NCI-H2107 (cell line): ENCODE measurements around the gene TTC31.

Experiments used
- DNase-seq: peaks from one replicate; lab custom pipeline; 2025; lab: John Stamatoyannopoulos, UW

TTC31 gene

GRCh38 chr2:74505448-74506246 lies 22.8 kb downstream of the TTC31 start:
- DNase-seq, result no peak

- DNase-seq, result peak; percentile 89
Observed at GRCh38 chr2:74507145-74507925, 24.5 kb downstream of the TTC31 start, which contains the start of gene PCGF1. PCGF1 (minus strand) TSS chr2:74507695; CDS start chr2:74507668, 27 bp downstream.

- DNase-seq, result no peak
Observed at GRCh38 chr2:74507926-74508520, 25.1 kb downstream of the TTC31 start.

GRCh38 chr2:74510272-74510671 lies 27.4 kb downstream of the TTC31 start:
- no peak for DNase-seq

GRCh38 chr2:74511104-74511989 lies 28.5 kb downstream of the TTC31 start:
- DNase-seq, result no peak

GRCh38 chr2:74512744-74513604 lies 30.1 kb downstream of the TTC31 start:
- no peak for DNase-seq

- no peak for DNase-seq
Observed at GRCh38 chr2:74513605-74514367, 30.9 kb downstream of the TTC31 start.

- DNase-seq, result no peak
Observed at GRCh38 chr2:74514368-74515270, 31.7 kb downstream of the TTC31 start, which contains the start of gene TLX2. TLX2 (plus strand) TSS chr2:74514450; CDS start chr2:74514807, 357 bp downstream.

GRCh38 chr2:74515271-74515980 lies 32.5 kb downstream of the TTC31 start:
- DNase-seq, result no peak

GRCh38 chr2:74515981-74516633 lies 33.2 kb downstream of the TTC31 start:
- DNase-seq, result no peak

- DNase-seq, result no peak
Observed at GRCh38 chr2:74516650-74517049, 33.8 kb downstream of the TTC31 start.

GRCh38 chr2:74522516-74522915 lies 39.6 kb downstream of the TTC31 start:
- no peak for DNase-seq

GRCh38 chr2:74524005-74524404 lies 41.1 kb downstream of the TTC31 start:
- no peak for DNase-seq

- no peak for DNase-seq
Observed at GRCh38 chr2:74524955-74525716, 42.3 kb downstream of the TTC31 start.

GRCh38 chr2:74525717-74526648 lies 43.1 kb downstream of the TTC31 start, which contains the start of gene DQX1:
DQX1 (minus strand) TSS chr2:74526231; CDS start chr2:74525729, 502 bp downstream.
- DNase-seq, result no peak
